IMR-90 (cell line): ENCODE results near the gene FRY.

Experiments used
- CEBPB ChIP-seq: IDR thresholded peaks from 2 replicates; pipeline ENCODE4 v1.6.1; 2012; ENCODE audit warnings: low read depth, low read length, improper control_type of control experiment
- CTCF ChIP-seq: conservative IDR thresholded peaks from 2 replicates; pipeline ENCODE4 v1.5.1; 2012; ENCODE audit warnings: mild to moderate bottlenecking, low read depth, low read length, improper control_type of control experiment
- FOS ChIP-seq: fragments of 150-350 bp; IDR thresholded peaks from 2 replicates; pipeline ENCODE4 v1.6.1; 2016; ENCODE audit warnings: low read depth, low read length
- MXI1 ChIP-seq: IDR thresholded peaks from 2 replicates; pipeline ENCODE4 v1.6.1; 2012; ENCODE audit warnings: low read depth, mild to moderate bottlenecking, low read length, moderate library complexity, borderline replicate concordance
- POLR2A ChIP-seq: IDR thresholded peaks from 2 replicates; pipeline ENCODE4 v1.6.1; 2012; ENCODE audit warnings: mild to moderate bottlenecking, low read depth, low read length

- TF ChIP-seq CTCF, result no peak
- TF ChIP-seq CEBPB, result no peak
- TF ChIP-seq POLR2A, result no peak
- no peak for TF ChIP-seq MXI1
- TF ChIP-seq FOS, result no peak
Observed at GRCh38 chr13:32168131-32168530, 136.6 kb downstream of the FRY start.
